BLaER1 treated with 17β-estradiol and CSF1 and Interleukin-3, amounts not matched to agents 10 nM and 100 nM (cell line): ENCODE data around the gene TBK1.
"Not testable (repeated sequence)": the region's sequence is repeated elsewhere in the genome, so short reads cannot be mapped to it uniquely, and the experiment has no call there.

Source experiments
- H3K27ac ChIP-seq, 11 experiments: shearing (Covaris generic); formaldehyde crosslinking; 2 replicates each; pipeline ENCODE4 v1.8.1; 2022
- H3K27me3 ChIP-seq, 11 experiments: shearing (Covaris generic); formaldehyde crosslinking; 2 replicates each; pipeline ENCODE4 v1.8.1; 2022
- H3K36me3 ChIP-seq, 11 experiments: shearing (Covaris generic); formaldehyde crosslinking; 2 replicates each; pipeline ENCODE4 v1.8.1; 2022
- H3K4me1 ChIP-seq, 10 experiments: shearing (Covaris generic); formaldehyde crosslinking; 2 replicates each; pipeline ENCODE4 v1.8.1; 2022
- H3K4me2 ChIP-seq, 11 experiments: shearing (Covaris generic); formaldehyde crosslinking; 2 replicates each; pipeline ENCODE4 v1.8.1; 2022
- H3K4me3 ChIP-seq, 10 experiments: shearing (Covaris generic); formaldehyde crosslinking; 2 replicates each; pipeline ENCODE4 v1.8.1; 2022
- H3K9ac ChIP-seq, 11 experiments: shearing (Covaris generic); formaldehyde crosslinking; 2 replicates each; pipeline ENCODE4 v1.8.1; 2022
- H3K9me3 ChIP-seq, 11 experiments: shearing (Covaris generic); formaldehyde crosslinking; replicated peaks in 1 of 11; 2 replicates each; pipeline ENCODE4 v1.8.1; 2022
- H4K20me1 ChIP-seq, 11 experiments: shearing (Covaris generic); formaldehyde crosslinking; 2 replicates each; pipeline ENCODE4 v1.8.1; 2022
- Cebpa-rat ChIP-seq, 11 experiments: shearing (Covaris generic); IDR thresholded peaks; 2 replicates each; pipeline ENCODE4 v1.8.1; 2022

TBK1 gene

GRCh38 chr12:64525461-64526160, 73.7 kb downstream of the TBK1 start:
- peaks cover 15 to 32% (median 29%) of the 10 kb centered on the region in 10 experiments for H3K4me1 ChIP-seq
- no peak overlapping the region for H3K4me3 ChIP-seq
- no peak for TF ChIP-seq Cebpa-rat (IDR thresholded peaks at IDR 0.05)
- no peaks in the 10 kb centered on the region for H3K9me3 ChIP-seq
- no peaks in the 10 kb centered on the region for H3K36me3 ChIP-seq
- H3K9ac ChIP-seq: no peak overlapping the region
- H3K4me2 ChIP-seq: no peak overlapping the region
- no peaks in the 10 kb centered on the region for H3K27me3 ChIP-seq
- no peaks in the 10 kb centered on the region for H4K20me1 ChIP-seq
- H3K27ac ChIP-seq: no peak overlapping the region

- Histone ChIP-seq H3K9me3 (no peaks in the 10 kb centered on the region), H3K4me2 (no peak overlapping the region), H3K4me1 (peaks cover 11 to 20% (median 17%) of the 10 kb centered on the region in 10 experiments), H4K20me1 (no peaks in the 10 kb centered on the region), H3K9ac (no peak overlapping the region), H3K27me3 (no peaks in the 10 kb centered on the region), H3K4me3 (no peak overlapping the region), H3K36me3 (no peaks in the 10 kb centered on the region), H3K27ac (no peak overlapping the region)
- TF ChIP-seq Cebpa-rat (IDR thresholded peaks at IDR 0.05): no peak
Measured at GRCh38 chr12:64526859-64527258, 74.9 kb downstream of the TBK1 start.

- Histone ChIP-seq H3K9me3 (no peaks in the 10 kb centered on the region), H3K9ac (no peak overlapping the region), H3K4me1 (peaks cover 0 to 5% (median 1%) of the 10 kb centered on the region in 10 experiments; a peak in 4 of 20 replicates), H3K36me3 (no peaks in the 10 kb centered on the region), H3K4me2 (no peak overlapping the region), H4K20me1 (no peaks in the 10 kb centered on the region), H3K27me3 (no peaks in the 10 kb centered on the region), H3K4me3 (no peak overlapping the region), H3K27ac (no peak overlapping the region)
- no peak for TF ChIP-seq Cebpa-rat (IDR thresholded peaks at IDR 0.05)
Measured at GRCh38 chr12:64528616-64529015, 76.7 kb downstream of the TBK1 start.

- H3K4me3 ChIP-seq: no peak overlapping the region
- no peaks in the 10 kb centered on the region for H3K9me3 ChIP-seq
- H3K4me2 ChIP-seq: no peak overlapping the region
- H3K27ac ChIP-seq: no peak overlapping the region
- no peaks in the 10 kb centered on the region for H4K20me1 ChIP-seq
- no peak for TF ChIP-seq Cebpa-rat (IDR thresholded peaks at IDR 0.05)
- H3K4me1 ChIP-seq: peaks cover 0 to 3% (median 0%) of the 10 kb centered on the region in 10 experiments; a peak in 1 of 20 replicates
- H3K9ac ChIP-seq: no peak overlapping the region
- H3K36me3 ChIP-seq: no peaks in the 10 kb centered on the region
- no peaks in the 10 kb centered on the region for H3K27me3 ChIP-seq
Measured at GRCh38 chr12:64530566-64530965, 78.6 kb downstream of the TBK1 start.

GRCh38 chr12:64531665-64532334, 79.9 kb downstream of the TBK1 start:
- no peak overlapping the region for H3K4me2 ChIP-seq
- no peak overlapping the region for H3K9ac ChIP-seq
- H3K4me3 ChIP-seq: no peak overlapping the region
- peaks cover 0 to 3% (median 0%) of the 10 kb centered on the region in 10 experiments; a peak in 1 of 20 replicates for H3K4me1 ChIP-seq
- H3K27ac ChIP-seq: no peak overlapping the region
- no peaks in the 10 kb centered on the region for H4K20me1 ChIP-seq
- no peaks in the 10 kb centered on the region for H3K9me3 ChIP-seq
- no peaks in the 10 kb centered on the region for H3K27me3 ChIP-seq
- TF ChIP-seq Cebpa-rat (IDR thresholded peaks at IDR 0.05): no peak
- no peaks in the 10 kb centered on the region for H3K36me3 ChIP-seq

GRCh38 chr12:64532734-64533351, 80.9 kb downstream of the TBK1 start:
- Histone ChIP-seq H3K9me3 (no peaks in the 10 kb centered on the region), H4K20me1 (no peaks in the 10 kb centered on the region), H3K4me3 (no peak overlapping the region), H3K36me3 (no peaks in the 10 kb centered on the region), H3K9ac (no peak overlapping the region), H3K4me2 (no peak overlapping the region), H3K27ac (no peak overlapping the region), H3K27me3 (no peaks in the 10 kb centered on the region), H3K4me1 (peaks cover 0 to 3% (median 0%) of the 10 kb centered on the region in 10 experiments; a peak in 1 of 20 replicates)
- TF ChIP-seq Cebpa-rat (IDR thresholded peaks at IDR 0.05): no peak

GRCh38 chr12:64534672-64535199, 82.8 kb downstream of the TBK1 start:
- H3K4me1 ChIP-seq: no peaks in the 10 kb centered on the region
- no peaks in the 10 kb centered on the region for H3K9me3 ChIP-seq
- TF ChIP-seq Cebpa-rat (IDR thresholded peaks at IDR 0.05): no peak
- H3K27me3 ChIP-seq: no peaks in the 10 kb centered on the region
- no peak overlapping the region for H3K27ac ChIP-seq
- H3K4me3 ChIP-seq: no peak overlapping the region
- H4K20me1 ChIP-seq: no peaks in the 10 kb centered on the region
- H3K4me2 ChIP-seq: no peak overlapping the region
- no peak overlapping the region for H3K9ac ChIP-seq
- no peaks in the 10 kb centered on the region for H3K36me3 ChIP-seq

GRCh38 chr12:64538121-64538520, 86.2 kb downstream of the TBK1 start:
- H3K9me3 ChIP-seq: peaks cover 0 to 7% (median 5%) of the 10 kb centered on the region in 11 experiments; a peak in 8 of 22 replicates
- no peaks in the 10 kb centered on the region for H3K36me3 ChIP-seq
- no peaks in the 10 kb centered on the region for H4K20me1 ChIP-seq

GRCh38 chr12:64542409-64543047, 90.6 kb downstream of the TBK1 start:
- peaks cover 0 to 18% (median 10%) of the 10 kb centered on the region in 11 experiments; a peak in 12 of 22 replicates for H3K9me3 ChIP-seq
- not testable (repeated sequence) for H3K36me3 ChIP-seq, H3K9ac ChIP-seq, H3K4me1 ChIP-seq, H3K4me2 ChIP-seq, H3K4me3 ChIP-seq, H3K27me3 ChIP-seq, H3K27ac ChIP-seq, H4K20me1 ChIP-seq

More at GRCh38 chr12:64538121-64538520, 86.2 kb downstream of the TBK1 start:
- TF ChIP-seq Cebpa-rat (IDR thresholded peaks at IDR 0.05): no peak
- Histone ChIP-seq H3K4me2 (no peak overlapping the region), H3K27ac (no peak overlapping the region), H3K4me1 (no peaks in the 10 kb centered on the region), H3K27me3 (no peaks in the 10 kb centered on the region), H3K4me3 (no peak overlapping the region), H3K9ac (no peak overlapping the region)
